Keratinocyte (primary cell): ENCODE measurements around the gene FAT1.

Experiments
- CTCF ChIP-seq, 3 experiments: IDR thresholded peaks in 1 of 3; conservative IDR thresholded peaks in 1 of 3; optimal IDR thresholded peaks in 1 of 3; 2 replicates in 2 of 3; 3 replicates in 1 of 3; pipeline versions ENCODE3 to v1.5.1; 2011; ENCODE audit warnings: low read length in 3 of 3, mild to moderate bottlenecking in 3 of 3, moderate library complexity in 2 of 3, control low read depth in 1 of 3, inconsistent platforms in 1 of 3; ENCODE audit not compliant: insufficient read depth in 2 of 3; ENCODE audit errors: extremely low read depth in 1 of 3
- EZH2 ChIP-seq: IDR thresholded peaks from one replicate; pipeline ENCODE4 v1.6.1; 2012; ENCODE audit warnings: inconsistent platforms, mild to moderate bottlenecking, low read length, moderate library complexity

DNA sequence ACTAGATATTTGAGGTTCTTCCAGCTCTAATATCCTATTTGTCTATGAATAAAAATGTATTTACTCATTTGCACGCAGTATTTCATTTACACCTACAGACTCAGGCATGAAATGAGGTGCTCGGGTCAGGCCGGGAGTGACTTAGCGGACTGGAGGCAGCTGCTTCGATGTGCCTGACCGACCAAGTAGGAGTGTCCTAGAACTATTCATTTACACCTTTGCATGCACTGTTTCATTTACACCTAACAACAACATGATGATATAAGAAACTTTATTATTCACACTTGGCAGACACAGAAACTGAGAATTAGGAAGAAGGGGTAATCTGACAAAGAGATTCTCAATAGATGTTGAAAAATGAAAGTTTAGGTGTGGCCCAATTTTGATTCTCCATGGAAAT is 28.7 kb upstream of the FAT1 start:
- TF ChIP-seq CTCF (optimal IDR thresholded peaks at IDR 0.05 in 1 of 3, IDR thresholded peaks at IDR 0.05 in 1 of 3, conservative IDR thresholded peaks at IDR 0.05 in 1 of 3; ENCODE audit: extremely low read depth in 1 of 3, insufficient read depth in 2 of 3, low read length in 3 of 3) (no peak), EZH2 (no peak)
